HEK293 (cell line): ENCODE results near the gene MOSPD3.

Experiments used
- AEBP2 ChIP-seq: fragments of 450-650 bp; formaldehyde crosslinking; IDR thresholded peaks from 2 replicates; pipeline ENCODE4 v1.5.1; 2016; ENCODE audit warnings: missing biosample characterization, missing genetic modification characterization, borderline replicate concordance
- ATF2 ChIP-seq: fragments of 450-650 bp; formaldehyde crosslinking; IDR thresholded peaks from 2 replicates; pipeline ENCODE4 v1.5.1; 2016; ENCODE audit warnings: missing biosample characterization, missing genetic modification characterization, low read depth
- BCL11B ChIP-seq: fragments of 450-650 bp; formaldehyde crosslinking; IDR thresholded peaks from 2 replicates; pipeline ENCODE4 v1.5.1; 2016; ENCODE audit warnings: low read depth, missing biosample characterization, missing genetic modification characterization
- EGR2 ChIP-seq: fragments of 450-650 bp; formaldehyde crosslinking; IDR thresholded peaks from 2 replicates; pipeline ENCODE4 v1.5.1; 2016; ENCODE audit warnings: low read depth, missing biosample characterization, missing genetic modification characterization
- GLI2 ChIP-seq: fragments of 450-650 bp; formaldehyde crosslinking; IDR thresholded peaks from 2 replicates; pipeline ENCODE4; 2017; ENCODE audit warnings: missing biosample characterization, missing genetic modification characterization, low read depth, borderline replicate concordance
- PBX3 ChIP-seq: sonication (generic); formaldehyde crosslinking; IDR thresholded peaks from 2 replicates; pipeline ENCODE4 v1.8.1; 2022; ENCODE audit warnings: mild to moderate bottlenecking, moderate library complexity, missing genetic modification reagents
- SP3 ChIP-seq: fragments of 450-650 bp; formaldehyde crosslinking; IDR thresholded peaks from 2 replicates; pipeline ENCODE4 v1.5.1; 2016; ENCODE audit warnings: missing biosample characterization, missing genetic modification characterization
- TCF7L2 ChIP-seq: IDR thresholded peaks from 2 replicates; pipeline ENCODE4 v1.6.1; 2011; ENCODE audit warnings: low read depth, mild to moderate bottlenecking, inconsistent platforms, low read length, moderate library complexity, borderline replicate concordance
- TRIM28 ChIP-seq: IDR thresholded peaks from 2 replicates; pipeline ENCODE4 v1.6.1; 2011; ENCODE audit warnings: low read length, control low read depth, borderline replicate concordance
- YY2 ChIP-seq: fragments of 450-650 bp; formaldehyde crosslinking; IDR thresholded peaks from 2 replicates; pipeline ENCODE4 v1.5.1; 2016; ENCODE audit warnings: missing biosample characterization, missing genetic modification characterization
- ZBTB21 ChIP-seq: fragments of 450-650 bp; formaldehyde crosslinking; IDR thresholded peaks from 2 replicates; pipeline ENCODE4 v1.5.1; 2017; ENCODE audit warnings: missing biosample characterization, missing genetic modification characterization
- ZBTB48 ChIP-seq: fragments of 450-650 bp; formaldehyde crosslinking; IDR thresholded peaks from 2 replicates; pipeline ENCODE4 v1.5.1; 2016; ENCODE audit warnings: missing biosample characterization, missing genetic modification characterization
- ZFP69B ChIP-seq: fragments of 450-650 bp; formaldehyde crosslinking; IDR thresholded peaks from 2 replicates; pipeline ENCODE4 v1.5.1; 2016; ENCODE audit warnings: missing biosample characterization, missing genetic modification characterization
- ZIC2 ChIP-seq: fragments of 450-650 bp; formaldehyde crosslinking; IDR thresholded peaks from 2 replicates; pipeline ENCODE4 v1.5.1; 2016; ENCODE audit warnings: missing biosample characterization, missing genetic modification characterization
- ZNF121 ChIP-seq: fragments of 450-650 bp; formaldehyde crosslinking; IDR thresholded peaks from 2 replicates; pipeline ENCODE4 v1.5.1; 2016; ENCODE audit warnings: missing biosample characterization, missing genetic modification characterization
- ZNF211 ChIP-seq: fragments of 450-650 bp; formaldehyde crosslinking; IDR thresholded peaks from 2 replicates; pipeline ENCODE4 v1.5.1; 2016; ENCODE audit warnings: low read depth, missing biosample characterization, missing genetic modification characterization
- ZNF354C ChIP-seq: fragments of 450-650 bp; formaldehyde crosslinking; IDR thresholded peaks from 2 replicates; pipeline ENCODE4 v1.5.1; 2016; ENCODE audit warnings: missing biosample characterization, missing genetic modification characterization, low read depth, borderline replicate concordance
- ZNF530 ChIP-seq: fragments of 450-650 bp; formaldehyde crosslinking; IDR thresholded peaks from 2 replicates; pipeline ENCODE4 v1.5.1; 2016; ENCODE audit warnings: low read depth, missing biosample characterization, missing genetic modification characterization
- ZNF548 ChIP-seq: fragments of 450-650 bp; formaldehyde crosslinking; IDR thresholded peaks from 2 replicates; pipeline ENCODE4 v1.5.1; 2016; ENCODE audit warnings: missing biosample characterization, missing genetic modification characterization
- ZNF670 ChIP-seq: fragments of 450-650 bp; formaldehyde crosslinking; IDR thresholded peaks from 2 replicates; pipeline ENCODE4 v1.5.1; 2016; ENCODE audit warnings: missing biosample characterization, missing genetic modification characterization, low read depth
- ZNF777 ChIP-seq: fragments of 450-650 bp; formaldehyde crosslinking; IDR thresholded peaks from 2 replicates; pipeline ENCODE4 v1.5.1; 2017; ENCODE audit warnings: missing biosample characterization, missing genetic modification characterization, borderline replicate concordance
- TF ChIP-seq, protein P1 (sequence below): fragments of 450-650 bp; formaldehyde crosslinking; IDR thresholded peaks from 2 replicates; pipeline ENCODE4 v1.5.1; 2016; ENCODE audit warnings: missing biosample characterization, missing genetic modification characterization
- TF ChIP-seq, protein P2 (sequence below): fragments of 450-650 bp; formaldehyde crosslinking; IDR thresholded peaks from 2 replicates; pipeline ENCODE4 v1.5.1; 2016; ENCODE audit warnings: missing biosample characterization, missing genetic modification characterization

MOSPD3 gene

GRCh38 chr7:100584683-100585510, 27.4 kb upstream of the MOSPD3 start (continued):
- TF ChIP-seq, protein P1, sequence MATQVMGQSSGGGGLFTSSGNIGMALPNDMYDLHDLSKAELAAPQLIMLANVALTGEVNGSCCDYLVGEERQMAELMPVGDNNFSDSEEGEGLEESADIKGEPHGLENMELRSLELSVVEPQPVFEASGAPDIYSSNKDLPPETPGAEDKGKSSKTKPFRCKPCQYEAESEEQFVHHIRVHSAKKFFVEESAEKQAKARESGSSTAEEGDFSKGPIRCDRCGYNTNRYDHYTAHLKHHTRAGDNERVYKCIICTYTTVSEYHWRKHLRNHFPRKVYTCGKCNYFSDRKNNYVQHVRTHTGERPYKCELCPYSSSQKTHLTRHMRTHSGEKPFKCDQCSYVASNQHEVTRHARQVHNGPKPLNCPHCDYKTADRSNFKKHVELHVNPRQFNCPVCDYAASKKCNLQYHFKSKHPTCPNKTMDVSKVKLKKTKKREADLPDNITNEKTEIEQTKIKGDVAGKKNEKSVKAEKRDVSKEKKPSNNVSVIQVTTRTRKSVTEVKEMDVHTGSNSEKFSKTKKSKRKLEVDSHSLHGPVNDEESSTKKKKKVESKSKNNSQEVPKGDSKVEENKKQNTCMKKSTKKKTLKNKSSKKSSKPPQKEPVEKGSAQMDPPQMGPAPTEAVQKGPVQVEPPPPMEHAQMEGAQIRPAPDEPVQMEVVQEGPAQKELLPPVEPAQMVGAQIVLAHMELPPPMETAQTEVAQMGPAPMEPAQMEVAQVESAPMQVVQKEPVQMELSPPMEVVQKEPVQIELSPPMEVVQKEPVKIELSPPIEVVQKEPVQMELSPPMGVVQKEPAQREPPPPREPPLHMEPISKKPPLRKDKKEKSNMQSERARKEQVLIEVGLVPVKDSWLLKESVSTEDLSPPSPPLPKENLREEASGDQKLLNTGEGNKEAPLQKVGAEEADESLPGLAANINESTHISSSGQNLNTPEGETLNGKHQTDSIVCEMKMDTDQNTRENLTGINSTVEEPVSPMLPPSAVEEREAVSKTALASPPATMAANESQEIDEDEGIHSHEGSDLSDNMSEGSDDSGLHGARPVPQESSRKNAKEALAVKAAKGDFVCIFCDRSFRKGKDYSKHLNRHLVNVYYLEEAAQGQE (tag by site-specific recombination) = peak; percentile 64
- TF ChIP-seq PBX3 (CRISPR knock-in tag) (no peak), YY2 (tag by site-specific recombination) (no peak), ZNF354C (tag by site-specific recombination) (no peak), ATF2 (tag by site-specific recombination) (peak; percentile 84), SP3 (tag by site-specific recombination) (no peak), ZBTB21 (tag by site-specific recombination) (peak; percentile 99), ZNF548 (tag by site-specific recombination) (no peak), BCL11B (tag by site-specific recombination) (no peak), AEBP2 (tag by site-specific recombination) (no peak), EGR2 (no peak), ZBTB48 (tag by site-specific recombination) (peak; percentile 90; the same call in 1 of the 2 replicates), ZIC2 (peak; percentile 37; the same call in 1 of the 2 replicates), ZNF121 (tag by site-specific recombination) (no peak), ZFP69B (tag by site-specific recombination) (no peak), GLI2 (tag by site-specific recombination) (no peak), ZNF211 (no peak), ZNF530 (no peak), ZNF670 (tag by site-specific recombination) (no peak), TRIM28 (no peak), TCF7L2 (no peak), ZNF777 (tag by site-specific recombination) (no peak)
- TF ChIP-seq, protein P2, sequence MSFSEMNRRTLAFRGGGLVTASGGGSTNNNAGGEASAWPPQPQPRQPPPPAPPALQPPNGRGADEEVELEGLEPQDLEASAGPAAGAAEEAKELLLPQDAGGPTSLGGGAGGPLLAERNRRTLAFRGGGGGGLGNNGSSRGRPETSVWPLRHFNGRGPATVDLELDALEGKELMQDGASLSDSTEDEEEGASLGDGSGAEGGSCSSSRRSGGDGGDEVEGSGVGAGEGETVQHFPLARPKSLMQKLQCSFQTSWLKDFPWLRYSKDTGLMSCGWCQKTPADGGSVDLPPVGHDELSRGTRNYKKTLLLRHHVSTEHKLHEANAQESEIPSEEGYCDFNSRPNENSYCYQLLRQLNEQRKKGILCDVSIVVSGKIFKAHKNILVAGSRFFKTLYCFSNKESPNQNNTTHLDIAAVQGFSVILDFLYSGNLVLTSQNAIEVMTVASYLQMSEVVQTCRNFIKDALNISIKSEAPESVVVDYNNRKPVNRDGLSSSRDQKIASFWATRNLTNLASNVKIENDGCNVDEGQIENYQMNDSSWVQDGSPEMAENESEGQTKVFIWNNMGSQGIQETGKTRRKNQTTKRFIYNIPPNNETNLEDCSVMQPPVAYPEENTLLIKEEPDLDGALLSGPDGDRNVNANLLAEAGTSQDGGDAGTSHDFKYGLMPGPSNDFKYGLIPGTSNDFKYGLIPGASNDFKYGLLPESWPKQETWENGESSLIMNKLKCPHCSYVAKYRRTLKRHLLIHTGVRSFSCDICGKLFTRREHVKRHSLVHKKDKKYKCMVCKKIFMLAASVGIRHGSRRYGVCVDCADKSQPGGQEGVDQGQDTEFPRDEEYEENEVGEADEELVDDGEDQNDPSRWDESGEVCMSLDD (tag by site-specific recombination) = no peak
